Calu3 (cell line): ENCODE measurements around the gene ZNF14. TPM values are rescaled to one million over a fixed set of nuclear protein-coding genes. Genes with fewer than 3 reads are reported as not detected.
"Not testable (repeated sequence)": the region's sequence is repeated elsewhere in the genome, so short reads cannot be mapped to it uniquely, and the experiment has no call there.

ENCODE experiments used
- BruUV-seq: library from RNA; stranded (reverse); fragments of 400-500 nt; replicated peaks from 2 replicates; lab custom pipeline; 2021; lab: Mats Ljungman, UMichigan
- CTCF ChIA-PET: fragments of 300-600 bp; sonication (Branson Sonifier 250); formaldehyde crosslinking; loops from one replicate; lab custom pipeline; 2022; ENCODE audit warnings: antibody characterized with exemption; lab: Charles Lee
- DNase-seq: peaks from one replicate; pipeline ENCODE4 v3.0.0; 2022
- H3K27ac Mint-ChIP-seq: one replicate; pipeline ENCODE4 v1.8.0; 2022; ENCODE audit warnings: mixed read lengths; ENCODE audit not compliant: unreplicated experiment
- H3K27me3 Mint-ChIP-seq: one replicate; pipeline ENCODE4 v1.8.0; 2022; ENCODE audit warnings: mixed read lengths; ENCODE audit not compliant: unreplicated experiment
- H3K36me3 Mint-ChIP-seq: one replicate; pipeline ENCODE4 v1.8.0; 2022; ENCODE audit warnings: mild to moderate bottlenecking, moderate library complexity, mixed read lengths; ENCODE audit not compliant: insufficient read depth, unreplicated experiment
- H3K4me1 Mint-ChIP-seq: one replicate; pipeline ENCODE4 v1.8.0; 2022; ENCODE audit warnings: mild to moderate bottlenecking, low read depth, mixed read lengths; ENCODE audit not compliant: unreplicated experiment
- H3K4me3 Mint-ChIP-seq: one replicate; pipeline ENCODE4 v1.8.0; 2022; ENCODE audit warnings: mild to moderate bottlenecking, low read depth, moderate library complexity, mixed read lengths; ENCODE audit not compliant: unreplicated experiment
- H3K9me3 Mint-ChIP-seq: one replicate; pipeline ENCODE4 v1.8.0; 2022; ENCODE audit warnings: low read depth, mixed read lengths; ENCODE audit not compliant: unreplicated experiment
- CTCF ChIP-seq: fragments of 200-600 bp; IDR thresholded peaks from one replicate; pipeline ENCODE4 v1.8.0; 2022; ENCODE audit warnings: antibody characterized with exemption; ENCODE audit not compliant: unreplicated experiment
- intact Hi-C: fragments of 100-400 bp; cut with micrococcal nuclease; formaldehyde crosslinking; loops from one replicate; pipeline ENCODE4 v1.10.0; 2022; ENCODE audit not compliant: unreplicated experiment
- total RNA-seq: library from RNA; stranded (reverse); gene quantifications from 2 replicates; pipeline ENCODE4 v1.2.3, GENCODE V29; 2022

The ZNF14 gene
- total RNA-seq, 1 experiment from 2014 or later, result 3.1 TPM

DNA sequence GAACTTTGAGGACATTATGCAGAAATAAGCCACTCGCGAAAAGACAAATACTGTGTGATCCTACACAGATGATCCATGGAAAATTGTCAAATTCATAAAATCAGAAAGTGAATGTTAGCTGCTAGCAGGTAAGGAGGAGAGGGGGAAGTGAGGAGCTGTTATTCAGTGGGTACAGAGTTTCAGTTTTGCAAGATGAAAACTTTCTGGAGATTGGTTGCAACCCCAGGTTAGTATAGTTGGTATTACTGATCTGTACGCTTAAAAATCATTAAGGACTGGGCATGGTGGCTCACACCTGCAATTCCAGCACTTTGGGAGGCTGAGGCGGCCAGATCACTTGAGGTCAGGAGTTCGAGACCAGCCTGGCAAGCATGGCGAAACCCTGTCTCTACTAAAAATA is 46.3 kb downstream of the ZNF14 start:
- DNase-seq, result no peak
- Mint-ChIP-seq H3K27me3 (no peaks in the 10 kb centered on the region), H3K27ac (no peak overlapping the region), H3K9me3 (peaks cover 3% of the 10 kb centered on the region), H3K4me3 (no peak overlapping the region), H3K4me1 (no peaks in the 10 kb centered on the region), H3K36me3 (no peaks in the 10 kb centered on the region)
- intact Hi-C loops, result no loop called here
- BruUV-seq, result no TSS peak
- CTCF ChIA-PET, result no interaction called here
- no peak for TF ChIP-seq CTCF

GRCh38 chr19:19686119-19686518 is 46.8 kb downstream of the ZNF14 start:
- H3K4me1 Mint-ChIP-seq, CTCF ChIA-PET, H3K27ac Mint-ChIP-seq, BruUV-seq, H3K4me3 Mint-ChIP-seq, H3K27me3 Mint-ChIP-seq, H3K36me3 Mint-ChIP-seq, intact Hi-C loops, H3K9me3 Mint-ChIP-seq, DNase-seq: not testable (repeated sequence)

DNA sequence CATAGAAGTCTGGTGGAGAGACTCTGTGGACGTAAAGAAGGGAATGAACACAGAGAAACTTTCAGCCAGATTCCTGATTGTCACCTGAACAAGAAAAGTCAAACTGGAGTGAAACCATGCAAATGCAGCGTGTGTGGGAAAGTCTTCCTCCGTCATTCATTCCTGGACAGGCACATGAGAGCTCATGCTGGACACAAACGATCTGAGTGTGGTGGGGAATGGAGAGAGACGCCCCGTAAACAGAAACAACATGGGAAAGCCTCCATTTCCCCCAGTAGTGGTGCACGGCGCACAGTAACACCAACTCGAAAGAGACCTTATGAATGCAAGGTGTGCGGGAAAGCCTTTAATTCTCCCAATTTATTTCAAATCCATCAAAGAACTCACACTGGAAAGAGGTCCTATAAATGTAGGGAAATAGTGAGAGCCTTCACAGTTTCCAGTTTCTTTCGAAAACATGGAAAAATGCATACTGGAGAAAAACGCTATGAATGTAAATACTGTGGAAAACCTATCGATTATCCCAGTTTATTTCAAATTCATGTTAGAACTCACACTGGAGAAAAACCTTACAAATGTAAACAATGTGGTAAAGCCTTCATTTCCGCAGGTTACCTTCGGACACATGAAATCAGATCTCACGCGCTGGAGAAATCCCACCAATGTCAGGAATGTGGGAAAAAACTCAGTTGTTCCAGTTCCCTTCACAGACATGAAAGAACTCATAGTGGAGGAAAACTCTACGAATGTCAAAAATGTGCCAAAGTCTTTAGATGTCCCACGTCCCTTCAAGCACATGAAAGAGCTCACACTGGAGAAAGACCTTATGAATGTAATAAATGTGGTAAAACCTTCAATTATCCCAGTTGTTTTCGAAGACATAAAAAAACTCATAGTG is 53.5 kb downstream of the ZNF14 start:
- intact Hi-C loops, result no loop called here
- Mint-ChIP-seq H3K36me3 (peaks cover 32% of the 10 kb centered on the region), H3K27me3 (no peaks in the 10 kb centered on the region), H3K4me1 (no peaks in the 10 kb centered on the region), H3K4me3 (no peak overlapping the region), H3K27ac (no peak overlapping the region), H3K9me3 (peaks cover 10% of the 10 kb centered on the region)
- no peak for TF ChIP-seq CTCF
- CTCF ChIA-PET, result no interaction called here
- DNase-seq, result no peak
- BruUV-seq, result no TSS peak

- intact Hi-C loops, result no loop called here
- Mint-ChIP-seq H3K4me3 (no peak overlapping the region), H3K27ac (no peak overlapping the region), H3K36me3 (peaks cover 39% of the 10 kb centered on the region), H3K4me1 (no peaks in the 10 kb centered on the region), H3K27me3 (no peaks in the 10 kb centered on the region), H3K9me3 (peaks cover 10% of the 10 kb centered on the region)
- DNase-seq, result no peak
- BruUV-seq, result no TSS peak
- no peak for TF ChIP-seq CTCF
- CTCF ChIA-PET, result no interaction called here
These were observed 55.3 kb downstream of the ZNF14 start for GRCh38 chr19:19677579-19677978.

DNA sequence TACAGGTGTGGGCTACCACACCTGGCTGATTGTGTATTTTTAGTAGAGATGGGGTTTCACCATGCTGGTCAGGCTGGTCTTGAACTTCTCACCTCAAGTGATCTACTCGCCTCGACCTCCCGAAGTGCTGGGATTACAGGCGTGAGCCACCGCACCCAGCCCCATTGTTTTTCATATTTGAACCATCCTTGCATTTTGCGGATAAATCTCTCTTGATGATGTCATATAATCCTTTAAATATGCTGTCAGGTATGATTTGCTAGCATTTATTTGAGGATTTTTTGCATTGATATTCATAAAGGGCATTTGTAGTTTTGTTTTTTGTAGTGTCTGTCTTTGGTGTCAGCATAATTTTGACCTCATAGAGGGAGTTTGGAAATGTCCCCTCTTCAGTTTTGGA is 58.6 kb downstream of the ZNF14 start:
- peaks cover 35% of the 10 kb centered on the region for H3K36me3 Mint-ChIP-seq
- no peak overlapping the region for H3K4me3 Mint-ChIP-seq
- H3K27ac Mint-ChIP-seq, result no peak overlapping the region
- BruUV-seq, result no TSS peak
- intact Hi-C loops, result no loop called here
- H3K4me1 Mint-ChIP-seq, result no peaks in the 10 kb centered on the region
- no peaks in the 10 kb centered on the region for H3K27me3 Mint-ChIP-seq
- DNase-seq, result no peak
- peaks cover 10% of the 10 kb centered on the region for H3K9me3 Mint-ChIP-seq
- CTCF ChIA-PET, result no interaction called here
- no peak for TF ChIP-seq CTCF
